Naive thymus-derived CD4-positive, alpha-beta T cell (primary cell): ENCODE measurements around the gene ZNF169. TPM values are rescaled to one million over a fixed set of nuclear protein-coding genes. Genes with fewer than 3 reads are reported as not detected.
"Not testable (repeated sequence)": the region's sequence is repeated elsewhere in the genome, so short reads cannot be mapped to it uniquely, and the experiment has no call there.

Experiments
- ATAC-seq: fragments of 150-1000 bp; cut with Tn5 transposase; 2 replicates; pipeline ENCODE4 v1.10.0; 2021; ENCODE audit warnings: mild to moderate bottlenecking, moderate library complexity
- CTCF ChIA-PET: fragments of 350-600 bp; sonication (Branson Sonifier 250); formaldehyde crosslinking; loops from one replicate; lab custom pipeline; 2021; ENCODE audit warnings: antibody characterized with exemption; lab: Charles Lee
- POLR2A ChIA-PET: fragments of 350-600 bp; sonication (Branson Sonifier 250); formaldehyde crosslinking; loops from one replicate; lab custom pipeline; 2021; ENCODE audit warnings: antibody characterized with exemption, inconsistent platforms; lab: Charles Lee
- DNase-seq, 9 donors: peaks; one replicate each; pipeline versions ENCODE4 v3.0.0 to v3.0.0-alpha.2; 2020 to 2022; ENCODE audit warnings: mixed read lengths in 1 of 9
- H3K27ac ChIP-seq: one replicate; pipeline ENCODE4 v1.7.0; 2013; ENCODE audit warnings: mild to moderate bottlenecking, low read depth, low read length, moderate library complexity
- H3K27me3 ChIP-seq, 2 donors: one replicate each; pipeline ENCODE4 v1.7.0; 2013; ENCODE audit warnings: low read length in 2 of 2, mild to moderate bottlenecking in 2 of 2, moderate library complexity in 2 of 2; ENCODE audit not compliant: control insufficient read depth in 2 of 2, insufficient read depth in 2 of 2
- H3K36me3 ChIP-seq, 3 experiments: 1 replicate in 2 of 3; 2 replicates in 1 of 3; pipeline ENCODE4 v1.7.0; 2013; ENCODE audit warnings: low read length in 3 of 3, mild to moderate bottlenecking in 3 of 3, moderate library complexity in 1 of 3; ENCODE audit not compliant: insufficient read depth in 3 of 3, control insufficient read depth in 2 of 3
- H3K4me1 ChIP-seq, 2 donors: one replicate each; pipeline ENCODE4 v1.7.0; 2013; ENCODE audit warnings: low read length in 2 of 2, mild to moderate bottlenecking in 2 of 2, moderate library complexity in 1 of 2; ENCODE audit not compliant: control insufficient read depth in 2 of 2, insufficient read depth in 2 of 2
- H3K4me3 ChIP-seq: 2 replicates; pipeline ENCODE4 v1.7.0; 2013; ENCODE audit warnings: mild to moderate bottlenecking, low read length
- H3K9me3 ChIP-seq, 3 experiments: 1 replicate in 2 of 3; 2 replicates in 1 of 3; pipeline ENCODE4 v1.7.0; 2013; ENCODE audit warnings: low read length in 3 of 3; ENCODE audit not compliant: control insufficient read depth in 2 of 3
- H3K27ac Mint-ChIP-seq, 9 donors: one replicate each; pipeline ENCODE4 v1.8.0; 2020 to 2022; ENCODE audit warnings: mixed read lengths in 9 of 9, mild to moderate bottlenecking in 8 of 9, moderate library complexity in 5 of 9, inconsistent platforms in 2 of 9
- H3K27me3 Mint-ChIP-seq, 5 donors: one replicate each; pipeline ENCODE4 v1.8.0; 2021 to 2022; ENCODE audit warnings: mixed read lengths in 5 of 5, mild to moderate bottlenecking in 1 of 5
- H3K36me3 Mint-ChIP-seq, 5 donors: one replicate each; pipeline ENCODE4 v1.8.0; 2020 to 2022; ENCODE audit warnings: mixed read lengths in 5 of 5, mild to moderate bottlenecking in 3 of 5, inconsistent platforms in 1 of 5
- H3K4me1 Mint-ChIP-seq, 7 donors: one replicate each; pipeline ENCODE4 v1.8.0; 2020 to 2022; ENCODE audit warnings: mixed read lengths in 7 of 7, mild to moderate bottlenecking in 3 of 7, inconsistent platforms in 1 of 7
- H3K4me3 Mint-ChIP-seq, 10 donors: one replicate each; pipeline ENCODE4 v1.8.0; 2020 to 2022; ENCODE audit warnings: mild to moderate bottlenecking in 10 of 10, mixed read lengths in 10 of 10, moderate library complexity in 6 of 10, inconsistent platforms in 2 of 10
- H3K9me3 Mint-ChIP-seq, 11 donors: one replicate each; pipeline ENCODE4 v1.8.0; 2020 to 2022; ENCODE audit warnings: mixed read lengths in 11 of 11, mild to moderate bottlenecking in 4 of 11, inconsistent platforms in 1 of 11, moderate library complexity in 1 of 11
- intact Hi-C, 2 donors: fragments of 100-400 bp; cut with micrococcal nuclease; formaldehyde crosslinking; loops; one replicate each; pipeline ENCODE4 v1.15.1; 2023
- polyA plus RNA-seq, 2 donors: library from polyadenylated mRNA; unstranded; fragments of 300-500 nt; fragmentation: Illumina TruSeq; gene quantifications; one replicate each; pipeline ENCODE4 v1.2.3, GENCODE V29; 2021
- total RNA-seq, 6 experiments: library from RNA in 5 of 6; stranded (reverse) in 5 of 6; gene quantifications; 1 replicate in 5 of 6; 2 replicates in 1 of 6; pipeline ENCODE4 v1.2.3 and lab custom pipeline; 2021 to 2026

ZNF169 gene
- total and polyA plus RNA-seq, 7 experiments from 2014 or later: 4.5 to 28.4 (median 8.1) TPM

DNA sequence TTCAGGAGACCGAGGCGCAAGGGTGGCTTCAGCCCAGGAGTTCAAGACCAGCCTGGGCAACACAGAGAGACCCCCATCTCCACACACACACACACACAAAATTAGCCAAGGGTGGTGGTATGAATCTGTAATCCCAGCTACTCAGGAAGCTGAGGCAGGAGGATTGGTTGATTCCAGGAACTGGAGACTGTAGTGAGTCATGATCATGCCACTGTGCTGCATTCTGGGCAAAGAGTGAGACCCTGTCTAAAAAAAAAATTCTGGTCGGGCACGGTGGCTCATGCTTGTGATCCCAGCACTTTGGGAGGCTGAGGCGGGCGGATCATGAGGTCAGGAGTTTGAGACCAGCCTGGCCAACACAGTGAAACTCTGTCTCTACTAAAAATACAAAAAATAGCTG lies 80.6 kb downstream of the ZNF169 start:
- H3K4me1 Mint-ChIP-seq, H3K27me3 ChIP-seq, ATAC-seq, DNase-seq, H3K4me1 ChIP-seq, H3K9me3 ChIP-seq, H3K27ac ChIP-seq, H3K4me3 ChIP-seq, H3K4me3 Mint-ChIP-seq, H3K27ac Mint-ChIP-seq, POLR2A ChIA-PET, CTCF ChIA-PET, H3K27me3 Mint-ChIP-seq, H3K36me3 Mint-ChIP-seq, H3K9me3 Mint-ChIP-seq, H3K36me3 ChIP-seq, intact Hi-C loops: not testable (repeated sequence)

DNA sequence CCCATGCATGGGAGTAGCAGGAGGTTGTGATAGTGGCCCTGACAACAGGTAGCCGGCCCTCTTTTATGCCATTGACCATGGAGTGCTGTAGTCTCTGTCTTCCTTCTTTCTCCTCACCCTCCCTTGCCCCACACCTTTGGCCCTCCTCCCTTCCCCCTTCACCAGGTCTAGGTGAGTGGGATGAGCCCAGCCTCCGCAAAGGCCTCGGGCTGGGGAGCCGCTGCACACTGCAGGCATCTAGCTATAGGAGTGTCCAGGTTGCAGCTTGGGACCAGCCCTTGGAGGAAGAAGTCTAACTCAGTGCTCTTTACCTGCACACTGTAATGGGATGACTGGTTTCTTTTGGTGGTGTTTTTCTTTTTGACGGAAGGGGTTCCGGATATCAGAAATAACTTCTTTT lies 81.7 kb downstream of the ZNF169 start:
- H3K4me3 Mint-ChIP-seq, CTCF ChIA-PET, H3K36me3 Mint-ChIP-seq, H3K36me3 ChIP-seq, POLR2A ChIA-PET, H3K9me3 Mint-ChIP-seq, H3K9me3 ChIP-seq, intact Hi-C loops, H3K27ac ChIP-seq, H3K4me3 ChIP-seq, ATAC-seq, H3K27me3 Mint-ChIP-seq, DNase-seq, H3K4me1 ChIP-seq, H3K4me1 Mint-ChIP-seq, H3K27ac Mint-ChIP-seq, H3K27me3 ChIP-seq: not testable (repeated sequence)

DNA sequence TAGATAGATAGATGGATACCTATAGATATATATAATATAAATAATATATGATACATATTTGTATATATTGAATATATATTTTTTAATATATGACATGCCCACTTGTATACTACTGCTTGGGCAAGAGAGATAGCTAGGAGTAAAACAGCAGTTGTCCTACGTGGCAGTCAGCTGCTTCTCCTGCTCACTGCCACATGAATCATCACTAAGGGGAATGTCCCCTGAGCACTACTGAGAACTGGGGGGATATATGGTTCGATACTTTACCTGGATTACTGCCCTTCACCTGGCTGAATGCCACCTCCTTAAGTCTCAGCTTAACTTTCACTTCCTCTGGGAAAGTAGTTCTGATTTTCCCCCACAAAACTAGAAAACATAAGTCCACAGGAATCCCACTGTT lies 82.6 kb downstream of the ZNF169 start:
- H3K4me3 Mint-ChIP-seq, H3K4me1 Mint-ChIP-seq, H3K27ac ChIP-seq, H3K27me3 ChIP-seq, CTCF ChIA-PET, H3K36me3 ChIP-seq, H3K27me3 Mint-ChIP-seq, POLR2A ChIA-PET, H3K9me3 ChIP-seq, ATAC-seq, H3K4me1 ChIP-seq, H3K9me3 Mint-ChIP-seq, H3K4me3 ChIP-seq, intact Hi-C loops, DNase-seq, H3K36me3 Mint-ChIP-seq, H3K27ac Mint-ChIP-seq: not testable (repeated sequence)

DNA sequence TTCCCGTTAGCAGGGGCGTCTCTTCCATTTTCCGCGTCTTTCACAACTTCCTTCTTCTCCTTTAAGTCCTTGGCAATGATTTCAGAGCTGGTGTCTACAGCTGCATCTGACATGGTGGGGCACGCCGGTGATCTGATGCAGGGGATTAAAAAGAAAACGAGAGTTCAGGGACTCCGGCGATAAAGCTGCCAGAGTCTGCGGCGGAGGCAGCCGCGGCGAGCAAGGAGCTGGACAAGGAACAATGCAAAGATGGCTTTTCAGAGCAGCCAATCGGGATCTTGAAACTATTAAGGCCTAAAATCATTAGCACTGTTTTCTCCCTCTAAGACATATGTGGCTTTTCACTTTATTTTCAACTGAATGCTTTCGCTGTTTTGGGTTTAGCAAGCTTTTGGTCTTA lies 88.4 kb downstream of the ZNF169 start:
- H3K27me3 Mint-ChIP-seq, ATAC-seq, POLR2A ChIA-PET, H3K9me3 Mint-ChIP-seq, H3K4me3 Mint-ChIP-seq, CTCF ChIA-PET, H3K27me3 ChIP-seq, H3K9me3 ChIP-seq, H3K4me3 ChIP-seq, H3K27ac ChIP-seq, H3K4me1 ChIP-seq, H3K4me1 Mint-ChIP-seq, H3K36me3 Mint-ChIP-seq, H3K36me3 ChIP-seq, DNase-seq, intact Hi-C loops: not testable (repeated sequence)
- H3K27ac Mint-ChIP-seq: peak overlapping the region in 1 of 9 donors; percentile 58

DNA sequence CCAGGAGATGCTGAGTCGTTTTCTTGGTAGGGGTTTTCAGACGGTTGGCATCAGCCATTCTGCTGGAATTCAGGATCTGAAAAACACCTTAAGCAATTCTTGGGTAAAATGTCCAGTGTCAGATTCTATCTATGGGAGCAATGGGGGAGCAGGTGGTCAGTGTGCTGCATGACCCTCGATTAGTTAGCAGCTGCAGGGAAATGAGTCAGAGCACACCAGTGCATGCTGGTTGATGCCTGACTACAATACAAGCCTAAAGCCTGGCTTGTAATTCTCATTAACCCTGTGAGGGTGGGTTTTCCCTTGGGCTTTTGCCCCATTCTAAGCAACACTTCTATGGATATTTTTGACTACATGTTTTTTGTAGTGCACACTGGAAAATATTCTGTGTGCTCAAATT lies 89.7 kb downstream of the ZNF169 start:
- H3K4me1 ChIP-seq, H3K9me3 ChIP-seq, intact Hi-C loops, H3K27me3 ChIP-seq, H3K36me3 Mint-ChIP-seq, DNase-seq, CTCF ChIA-PET, H3K36me3 ChIP-seq, H3K4me1 Mint-ChIP-seq, POLR2A ChIA-PET, H3K4me3 ChIP-seq, H3K27ac ChIP-seq, H3K9me3 Mint-ChIP-seq, H3K27me3 Mint-ChIP-seq, ATAC-seq, H3K27ac Mint-ChIP-seq, H3K4me3 Mint-ChIP-seq: not testable (repeated sequence)

Other genes with a start within 250 kb of the ZNF169 start
- gene PTPDC1, start 174.8 kb upstream of the ZNF169 start, total RNA-seq: 1 to 10 TPM; 4.1 to 8.5 (median 4.7) TPM
- gene PTPDC1, start 174.8 kb upstream of the ZNF169 start, polyA plus RNA-seq: 1 to 10 TPM; 2.5 to 3.5 TPM
- gene NUTM2F, start 69.3 kb downstream of the ZNF169 start, total RNA-seq: not detected
- not detected for gene NUTM2F, start 69.3 kb downstream of the ZNF169 start, polyA plus RNA-seq